Liver (tissue), 9 donors: ENCODE measurements around the gene PEX19. TPM values are rescaled to one million over a fixed set of nuclear protein-coding genes. Genes with fewer than 3 reads are reported as not detected.

Experiments
- DNase-seq: peaks from one replicate; pipeline ENCODE4 v3.0.0-alpha.2; 2017; ENCODE audit warnings: low spot score
- H3K27ac ChIP-seq, 2 donors: one replicate each; pipeline ENCODE4 v1.7.0; 2013; ENCODE audit warnings: inconsistent platforms in 2 of 2, low read length in 2 of 2, control low read depth in 1 of 2, low read depth in 1 of 2, mild to moderate bottlenecking in 1 of 2
- H3K27me3 ChIP-seq, 4 donors: one replicate each; pipeline versions ENCODE4 v1.6.1 to v1.7.0; 2013; ENCODE audit warnings: low read length in 3 of 4, inconsistent platforms in 1 of 4, mild to moderate bottlenecking in 1 of 4, moderate library complexity in 1 of 4; ENCODE audit not compliant: control insufficient read depth in 4 of 4, insufficient read depth in 4 of 4
- H3K36me3 ChIP-seq, 4 donors: one replicate each; pipeline versions ENCODE4 v1.6.1 to v1.7.0; 2013; ENCODE audit warnings: low read length in 3 of 4, mild to moderate bottlenecking in 3 of 4, low read depth in 1 of 4, moderate library complexity in 1 of 4; ENCODE audit not compliant: control insufficient read depth in 4 of 4, insufficient read depth in 3 of 4
- H3K4me1 ChIP-seq, 4 donors: one replicate each; pipeline versions ENCODE4 v1.6.1 to v1.7.0; 2013; ENCODE audit warnings: low read length in 3 of 4, mild to moderate bottlenecking in 3 of 4, moderate library complexity in 1 of 4; ENCODE audit not compliant: control insufficient read depth in 4 of 4, insufficient read depth in 4 of 4
- H3K4me3 ChIP-seq, 3 donors: one replicate each; pipeline versions ENCODE4 v1.6.1 to v1.7.0; 2013; ENCODE audit warnings: low read length in 3 of 3, control low read depth in 1 of 3, low read depth in 1 of 3, mild to moderate bottlenecking in 1 of 3
- H3K9ac ChIP-seq, 2 donors: one replicate each; pipeline ENCODE4 v1.7.0; 2013; ENCODE audit warnings: low read length in 2 of 2, mild to moderate bottlenecking in 2 of 2, moderate library complexity in 2 of 2, control low read depth in 1 of 2, low read depth in 1 of 2
- H3K9me3 ChIP-seq, 4 donors: one replicate each; pipeline versions ENCODE4 v1.6.1 to v1.7.0; 2013; ENCODE audit warnings: low read length in 3 of 4; ENCODE audit not compliant: control insufficient read depth in 4 of 4
- ATF3 ChIP-seq: IDR thresholded peaks from 2 replicates; pipeline ENCODE4 v1.6.1; 2016; ENCODE audit warnings: antibody characterized with exemption
- CTCF ChIP-seq: fragments of 150-350 bp; IDR thresholded peaks from 2 replicates; pipeline ENCODE4 v1.5.1; 2017; ENCODE audit warnings: improper control_type of control experiment, low read depth, low read length; ENCODE audit not compliant: missing input control
- EGR1 ChIP-seq, 2 donors: IDR thresholded peaks; 2 replicates each; pipeline ENCODE4 v1.6.1; 2016 to 2018; ENCODE audit warnings: antibody characterized with exemption in 2 of 2, low read depth in 2 of 2
- FOXA1 ChIP-seq: IDR thresholded peaks from 2 replicates; pipeline ENCODE4 v1.6.1; 2016; ENCODE audit warnings: antibody characterized with exemption
- FOXA2 ChIP-seq: IDR thresholded peaks from 2 replicates; pipeline ENCODE4 v1.6.1; 2016; ENCODE audit warnings: antibody characterized with exemption
- GABPA ChIP-seq, 2 donors: IDR thresholded peaks in 1 of 2; conservative IDR thresholded peaks in 1 of 2; 2 replicates each; pipeline ENCODE4 v1.6.1; 2016; ENCODE audit warnings: antibody characterized with exemption in 2 of 2, mild to moderate bottlenecking in 1 of 2, moderate library complexity in 1 of 2
- HNF4A ChIP-seq, 2 donors: conservative IDR thresholded peaks; 2 replicates each; pipeline ENCODE4 v1.6.1; 2016; ENCODE audit warnings: antibody characterized with exemption in 2 of 2, mild to moderate bottlenecking in 2 of 2
- HNF4G ChIP-seq: IDR thresholded peaks from 2 replicates; pipeline ENCODE4 v1.6.1; 2016; ENCODE audit warnings: antibody characterized with exemption
- JUND ChIP-seq, 2 donors: IDR thresholded peaks; 2 replicates each; pipeline ENCODE4 v1.6.1; 2016; ENCODE audit warnings: antibody characterized with exemption in 2 of 2
- MAX ChIP-seq: IDR thresholded peaks from 2 replicates; pipeline ENCODE4 v1.6.1; 2016; ENCODE audit warnings: antibody characterized with exemption
- NR2F2 ChIP-seq: IDR thresholded peaks from 2 replicates; pipeline ENCODE4 v1.6.1; 2016; ENCODE audit warnings: antibody characterized with exemption
- RAD21 ChIP-seq, 2 donors: IDR thresholded peaks; 2 replicates each; pipeline ENCODE4 v1.6.1; 2016; ENCODE audit warnings: antibody characterized with exemption in 2 of 2, mild to moderate bottlenecking in 2 of 2
- REST ChIP-seq: IDR thresholded peaks from 2 replicates; pipeline ENCODE4 v1.6.1; 2016; ENCODE audit warnings: antibody characterized with exemption, mild to moderate bottlenecking
- RXRA ChIP-seq, 2 donors: IDR thresholded peaks; 2 replicates each; pipeline ENCODE4 v1.6.1; 2017 to 2018; ENCODE audit warnings: antibody characterized with exemption in 2 of 2, mild to moderate bottlenecking in 1 of 2
- SP1 ChIP-seq: IDR thresholded peaks from 2 replicates; pipeline ENCODE4 v1.6.1; 2018; ENCODE audit warnings: antibody characterized with exemption, mild to moderate bottlenecking
- TAF1 ChIP-seq: conservative IDR thresholded peaks from 2 replicates; pipeline ENCODE4 v1.6.1; 2016; ENCODE audit warnings: antibody characterized with exemption, mild to moderate bottlenecking
- YY1 ChIP-seq: IDR thresholded peaks from 2 replicates; pipeline ENCODE4 v1.6.1; 2016; ENCODE audit warnings: antibody characterized with exemption, mild to moderate bottlenecking
- ZBTB33 ChIP-seq: IDR thresholded peaks from 2 replicates; pipeline ENCODE4 v1.6.1; 2016; ENCODE audit warnings: antibody characterized with exemption
- WGBS: extraction: QIAGEN DNeasy Blood & Tissue Kit; methylation state at CpG from one replicate; pipeline ENCODE4 v1.1.7; 2013; 5-methylcytosine and 5-hydroxymethylcytosine counted together
- polyA plus RNA-seq, 2 donors: library from polyadenylated mRNA; stranded (reverse) in 1 of 2; unstranded in 1 of 2; fragments of 200-250 nt in 1 of 2; fragments of >200 nt in 1 of 2; fragmentation: Nextera tagmentation in 1 of 2; extraction: Ambion mirVana in 1 of 2; gene quantifications; one replicate each; pipeline versions ENCODE4 v1.2.1 to v1.2.3, GENCODE V29; 2013 to 2015
- total RNA-seq, 2 donors: library from RNA; depleted of rRNA; stranded (reverse); fragments of >200 nt; gene quantifications; one replicate each; pipeline ENCODE4 v1.2.3, GENCODE V29; 2014
- donor health status: healthy.
- donor health status: healthy.
- donor health status: healthy.
- donor health status: healthy.
- donor health status: healthy.

Gene PEX19
- total and polyA plus RNA-seq, 4 donors: 24.8 to 73.9 (median 43.7) TPM

- no peaks in the 10 kb centered on the region for H3K27me3 ChIP-seq
- peak; percentile 98 for DNase-seq
- H3K27ac ChIP-seq: peak within 1 kb of the TSS; percentile 97 to 98
- WGBS: under 1% methylated on average over 67 of the region's 67 CpGs
- peaks cover 0 to 4% (median 0%) of the 10 kb centered on the region in 4 donors for H3K36me3 ChIP-seq
- H3K4me1 ChIP-seq: peaks cover 16 to 75% (median 50%) of the 10 kb centered on the region in 4 donors
- no peak for TF ChIP-seq NR2F2
- peak in 1 of 2 donors; percentile 40 for TF ChIP-seq RXRA (IDR thresholded peaks at IDR 0.05)
- peak; percentile 98 for TF ChIP-seq YY1
- peak in 1 of 2 donors; percentile 83 for TF ChIP-seq EGR1 (IDR thresholded peaks at IDR 0.05; ENCODE audit: low read depth in 2 of 2)
- no peak for TF ChIP-seq CTCF
- no peak for TF ChIP-seq FOXA2
- no peak for TF ChIP-seq JUND (IDR thresholded peaks at IDR 0.05)
- peak in 1 of 2 donors; percentile 62 for TF ChIP-seq HNF4A (conservative IDR thresholded peaks at IDR 0.05)
- no peak for TF ChIP-seq HNF4G
- TF ChIP-seq ATF3: no peak
- TF ChIP-seq MAX: peak; percentile 73
- TF ChIP-seq ZBTB33: peak; percentile 98
- no peak for TF ChIP-seq FOXA1
- TF ChIP-seq REST: peak; percentile 83
- no peak for TF ChIP-seq RAD21 (IDR thresholded peaks at IDR 0.05)
- TF ChIP-seq GABPA (IDR thresholded peaks at IDR 0.05 in 1 of 2, conservative IDR thresholded peaks at IDR 0.05 in 1 of 2): peak in 1 of 2 donors; percentile 60
- TF ChIP-seq TAF1: peak; percentile 90
- TF ChIP-seq SP1: peak; percentile 57
- peak within 1 kb of the TSS; percentile 72 to 90 for H3K9ac ChIP-seq
- H3K4me3 ChIP-seq: peak within 1 kb of the TSS; percentile 68 to 97 (median 84)
- no peaks in the 10 kb centered on the region for H3K9me3 ChIP-seq
Observed at GRCh38 chr1:160261893-160262794, 22.8 kb downstream of the PEX19 start, which contains the start of gene DCAF8. TSS of gene DCAF8 (minus strand) at chr1:160262549. CDS start at chr1:160244008, 18,541 bp downstream.
